ENCODE data around the gene ERF.

ERF gene

DNA sequence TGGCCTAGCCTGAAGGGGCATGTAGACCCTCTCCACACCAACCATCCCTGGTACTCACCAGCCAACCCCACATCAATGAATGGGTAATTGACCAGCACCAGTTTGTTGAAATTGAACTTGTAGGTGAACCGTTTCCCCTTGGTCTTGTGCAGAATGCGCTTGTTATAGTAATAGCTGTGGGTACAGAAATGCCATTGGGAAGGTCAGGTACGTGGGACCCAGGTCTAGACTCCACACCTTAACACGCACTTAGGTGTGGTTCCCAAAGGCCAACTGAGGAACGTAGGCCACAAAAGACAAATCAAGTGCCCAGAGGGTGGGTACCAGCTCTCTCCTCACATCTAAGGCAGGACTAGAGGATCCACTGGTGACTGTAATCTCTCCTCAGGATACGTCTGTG, 5.2 kb downstream of the ERF start:
- peak overlapping the region; percentile 9 for H3K27ac Mint-ChIP-seq
- no peaks in the 10 kb centered on the region for H3K9me3 Mint-ChIP-seq
- H3K4me3 Mint-ChIP-seq: no peak overlapping the region
- DNase-seq: no peak
- no peak for ATAC-seq (replicated peaks)
- H3K36me3 Mint-ChIP-seq: peaks cover 27 to 33% of the 10 kb centered on the region in 2 donors
- H3K4me1 Mint-ChIP-seq: peaks cover 40 to 64% of the 10 kb centered on the region in 2 donors
- no peaks in the 10 kb centered on the region for H3K27me3 Mint-ChIP-seq

DNA sequence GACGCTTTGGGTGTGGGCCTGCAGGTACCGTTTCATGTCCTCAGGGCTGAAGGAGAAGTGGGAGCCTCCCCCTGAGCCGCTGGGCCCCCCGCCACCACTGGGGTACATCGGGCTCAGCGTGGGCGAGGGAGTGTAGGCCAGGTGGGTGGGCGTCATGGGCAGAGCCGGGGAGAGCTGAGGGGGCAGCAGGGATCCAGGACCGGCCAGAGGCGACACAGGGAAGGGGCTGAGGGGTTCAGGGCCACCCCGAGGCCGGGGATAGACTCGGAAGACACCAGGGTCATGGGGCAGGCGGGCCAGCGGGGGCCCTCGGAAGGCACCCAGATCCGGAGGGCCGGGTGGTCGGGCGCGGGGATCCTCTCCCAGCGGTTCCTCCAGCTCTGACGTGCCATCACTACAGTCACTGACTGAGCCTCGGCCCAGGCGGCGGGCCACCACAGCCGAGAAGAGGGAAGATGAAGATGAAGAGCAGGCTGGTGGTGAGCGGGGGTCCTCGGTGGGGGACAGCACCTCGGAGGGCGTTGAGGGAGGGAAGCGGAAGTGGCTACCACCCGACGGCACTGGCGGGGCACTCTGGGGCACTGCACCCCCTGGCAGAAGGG, 5.7 kb downstream of the ERF start:
- no peak overlapping the region for H3K4me3 Mint-ChIP-seq
- H3K9me3 Mint-ChIP-seq: no peaks in the 10 kb centered on the region

GRCh38 chr19:42248270-42249148, 6.4 kb downstream of the ERF start:
- Mint-ChIP-seq H3K9me3 (no peaks in the 10 kb centered on the region), H3K36me3 (peaks cover 27 to 34% of the 10 kb centered on the region in 2 donors), H3K27ac (peak overlapping the region; percentile 31), H3K4me3 (no peak overlapping the region), H3K4me1 (peaks cover 43 to 70% of the 10 kb centered on the region in 2 donors), H3K27me3 (no peaks in the 10 kb centered on the region)
- ATAC-seq (replicated peaks) (no peak), DNase-seq (no peak)

More for the DNA sequence above, 5.7 kb downstream of the ERF start:
- Mint-ChIP-seq H3K4me1 (peaks cover 42 to 70% of the 10 kb centered on the region in 2 donors), H3K36me3 (peaks cover 27 to 34% of the 10 kb centered on the region in 2 donors), H3K27ac (peak overlapping the region; percentile 31), H3K27me3 (no peaks in the 10 kb centered on the region)
- no peak for DNase-seq
- no peak for ATAC-seq (replicated peaks)

- H3K9me3 Mint-ChIP-seq: no peaks in the 10 kb centered on the region
- ATAC-seq (replicated peaks) (no peak), DNase-seq (no peak)
- no peak overlapping the region for H3K27ac Mint-ChIP-seq
- no peak overlapping the region for H3K4me3 Mint-ChIP-seq
- H3K36me3 Mint-ChIP-seq: peaks cover 21 to 32% of the 10 kb centered on the region in 2 donors
- H3K4me1 Mint-ChIP-seq: peaks cover 37 to 69% of the 10 kb centered on the region in 2 donors
- H3K27me3 Mint-ChIP-seq: no peaks in the 10 kb centered on the region
Observed at GRCh38 chr19:42247640-42248199, 7.2 kb downstream of the ERF start.

DNA sequence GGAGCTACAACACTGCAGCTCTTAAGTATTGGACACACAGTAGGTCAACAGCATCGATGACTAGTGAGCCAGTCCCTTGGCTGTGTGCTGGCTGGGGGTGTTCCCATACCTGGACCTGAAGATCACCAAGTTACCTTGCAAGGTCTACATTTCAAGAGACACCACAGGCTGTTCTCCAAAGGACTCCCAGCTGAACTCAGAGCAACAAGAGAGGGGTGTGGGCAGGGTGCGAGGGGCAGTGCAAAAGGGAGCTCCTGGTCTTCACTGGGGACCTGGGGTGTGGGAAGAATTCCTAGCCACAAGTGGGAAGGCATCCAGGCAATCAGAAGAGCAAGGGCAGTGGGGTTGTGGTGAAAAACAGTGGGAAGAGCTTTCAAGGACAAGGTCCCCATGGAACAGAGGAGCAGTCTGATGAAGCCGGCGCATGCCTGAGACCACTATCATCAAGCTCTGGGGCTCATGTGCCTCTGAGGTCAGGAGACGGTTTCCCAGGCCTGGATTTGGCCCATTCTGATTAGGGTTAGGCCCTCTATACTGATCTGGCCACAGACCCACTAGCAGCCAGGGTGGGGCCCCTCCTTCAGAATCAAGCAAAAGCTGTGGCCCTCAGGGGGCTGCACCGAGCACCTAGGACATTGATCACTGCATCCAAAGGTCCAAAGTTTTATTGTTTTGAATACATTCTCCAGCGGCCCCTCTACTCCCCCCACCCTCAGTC, 7.8 kb downstream of the ERF start:
- no peak overlapping the region for H3K27ac Mint-ChIP-seq
- H3K36me3 Mint-ChIP-seq: peaks cover 20 to 30% of the 10 kb centered on the region in 2 donors

DNA sequence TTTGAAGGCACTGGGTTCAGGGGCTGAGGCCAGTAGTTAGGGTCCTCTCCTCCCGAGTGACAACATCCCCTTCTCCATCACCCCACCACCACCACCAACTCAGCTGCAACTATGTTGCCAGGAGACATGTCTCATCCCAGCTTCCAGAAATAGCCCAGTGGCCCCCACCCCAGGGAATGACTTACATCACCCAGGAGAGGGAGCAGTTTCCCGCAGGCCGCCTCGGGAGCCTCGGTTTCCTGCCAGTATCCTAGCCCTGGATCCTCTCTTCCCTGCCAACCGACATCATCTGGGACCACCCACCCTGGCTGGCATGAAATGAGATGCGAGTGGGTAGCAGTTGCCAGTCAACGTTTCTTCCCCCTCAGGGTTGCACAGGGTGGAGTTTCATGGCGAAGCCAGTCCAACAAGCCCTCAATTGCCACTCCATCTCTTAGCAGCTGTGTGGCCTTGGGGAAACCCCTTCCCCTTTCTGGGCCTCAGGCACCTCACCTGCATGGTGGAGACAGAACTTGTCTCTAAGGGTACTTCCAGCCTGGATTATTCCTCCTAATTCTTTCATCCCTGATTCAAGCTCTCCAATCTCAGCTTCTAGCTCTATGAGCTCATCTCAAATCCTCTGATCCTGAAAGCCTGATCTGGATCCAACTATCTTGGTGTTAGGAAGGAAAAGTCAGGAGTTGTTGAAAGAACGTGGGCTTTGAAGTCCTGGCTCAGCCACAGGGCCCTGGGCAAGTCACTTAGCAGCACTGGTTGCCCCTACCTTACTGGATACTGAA, 8.6 kb downstream of the ERF start:
- Mint-ChIP-seq H3K9me3 (no peaks in the 10 kb centered on the region), H3K4me3 (no peak overlapping the region), H3K27ac (no peak overlapping the region), H3K36me3 (peaks cover 20 to 24% of the 10 kb centered on the region in 2 donors), H3K4me1 (peaks cover 25 to 55% of the 10 kb centered on the region in 2 donors), H3K27me3 (no peaks in the 10 kb centered on the region)
- DNase-seq: no peak
- ATAC-seq (replicated peaks): no peak

More for the DNA sequence above, 7.8 kb downstream of the ERF start:
- no peaks in the 10 kb centered on the region for H3K9me3 Mint-ChIP-seq
- peaks cover 31 to 62% of the 10 kb centered on the region in 2 donors for H3K4me1 Mint-ChIP-seq
- ATAC-seq (replicated peaks) (no peak), DNase-seq (no peak)
- H3K27me3 Mint-ChIP-seq: no peaks in the 10 kb centered on the region
- H3K4me3 Mint-ChIP-seq: no peak overlapping the region

- no peaks in the 10 kb centered on the region for H3K27me3 Mint-ChIP-seq
- H3K4me3 Mint-ChIP-seq: peak overlapping the region; percentile 84 to 85
- no peak for DNase-seq
- H3K9me3 Mint-ChIP-seq: no peaks in the 10 kb centered on the region
- ATAC-seq (replicated peaks): no peak
- H3K36me3 Mint-ChIP-seq: peaks cover 20 to 27% of the 10 kb centered on the region in 2 donors
- peaks cover 25 to 49% of the 10 kb centered on the region in 2 donors for H3K4me1 Mint-ChIP-seq
- H3K27ac Mint-ChIP-seq: peak overlapping the region; percentile 94
Observed at GRCh38 chr19:42245231-42245630, 9.7 kb downstream of the ERF start.

GRCh38 chr19:42244347-42245220, 10.3 kb downstream of the ERF start:
- Mint-ChIP-seq H3K9me3 (no peaks in the 10 kb centered on the region), H3K27me3 (no peaks in the 10 kb centered on the region), H3K4me3 (peak overlapping the region; percentile 84 to 85), H3K27ac (peak overlapping the region; percentile 94), H3K4me1 (peaks cover 31 to 55% of the 10 kb centered on the region in 2 donors), H3K36me3 (peaks cover 23 to 33% of the 10 kb centered on the region in 2 donors)
- ATAC-seq (replicated peaks) (peak; percentile 50 to 53), DNase-seq (peak; percentile 90)

DNA sequence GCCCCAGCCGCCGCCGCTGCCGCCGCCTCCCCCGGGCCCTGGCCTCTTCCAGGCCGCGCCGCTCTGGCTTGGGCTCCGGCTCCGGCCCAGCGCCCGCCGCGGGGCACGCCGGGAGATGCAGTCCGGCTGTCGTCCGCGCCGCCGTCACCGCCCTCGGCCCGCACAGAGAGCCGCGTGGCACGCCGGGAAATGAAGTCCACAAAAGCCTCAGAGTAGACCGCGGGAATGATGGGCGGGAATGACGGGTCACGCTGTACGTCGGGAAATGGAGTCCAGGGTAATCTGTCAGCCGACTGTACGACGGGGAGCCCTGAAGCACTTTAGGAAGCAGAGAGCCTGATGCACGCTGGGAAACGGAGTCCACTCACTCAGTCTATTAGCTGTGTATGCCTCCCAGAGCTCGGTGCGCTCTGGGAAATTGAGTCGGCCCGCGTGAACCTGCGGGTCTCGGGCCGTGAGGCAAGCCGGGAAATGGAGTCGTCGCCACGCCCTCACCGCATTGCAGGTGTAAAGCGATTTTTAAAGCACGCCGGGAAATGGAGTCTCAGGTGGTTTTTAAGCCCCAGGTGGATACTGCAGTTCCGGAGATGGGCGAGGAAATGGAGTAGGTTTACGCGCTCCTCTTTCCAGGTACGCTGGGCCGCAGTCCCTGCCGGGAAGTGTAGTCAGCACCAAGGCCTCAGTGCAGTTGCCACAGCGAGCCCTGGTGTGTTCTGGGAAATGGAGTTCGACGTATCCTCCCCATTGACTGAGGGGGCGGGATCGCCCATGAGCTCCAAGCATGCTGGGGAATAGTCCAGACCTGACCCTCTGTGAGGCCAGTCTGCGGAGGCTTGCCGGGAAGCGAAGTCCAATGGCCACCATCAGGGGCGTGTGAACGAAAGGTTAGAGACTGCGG, 12.2 kb downstream of the ERF start, which contains the start of gene GSK3A:
Gene GSK3A (minus strand): TSS at position 91 of the 898 bp plus-strand sequence. CDS start 137 bp downstream, outside the sequence.
- peak; percentile 78 to 79 for ATAC-seq (replicated peaks)
- peak; percentile 96 for DNase-seq
- H3K27me3 Mint-ChIP-seq: no peaks in the 10 kb centered on the region
- H3K9me3 Mint-ChIP-seq: no peaks in the 10 kb centered on the region
- peaks cover 17 to 34% of the 10 kb centered on the region in 2 donors for H3K36me3 Mint-ChIP-seq
- H3K4me3 Mint-ChIP-seq: peak within 1 kb of the TSS; percentile 87 to 89
- peaks cover 34 to 54% of the 10 kb centered on the region in 2 donors for H3K4me1 Mint-ChIP-seq
- peak within 1 kb of the TSS; percentile 94 for H3K27ac Mint-ChIP-seq

GRCh38 chr19:42242069-42242511, 12.8 kb downstream of the ERF start:
- H3K9me3 Mint-ChIP-seq: no peaks in the 10 kb centered on the region
- ATAC-seq (replicated peaks) (peak; percentile 0 to 1), DNase-seq (no peak)
- H3K27ac Mint-ChIP-seq: peak overlapping the region; percentile 93
- H3K4me3 Mint-ChIP-seq: peak overlapping the region; percentile 87 to 89
- peaks cover 17 to 34% of the 10 kb centered on the region in 2 donors for H3K36me3 Mint-ChIP-seq
- peaks cover 34 to 54% of the 10 kb centered on the region in 2 donors for H3K4me1 Mint-ChIP-seq
- no peaks in the 10 kb centered on the region for H3K27me3 Mint-ChIP-seq

- DNase-seq: no peak
- Mint-ChIP-seq H3K36me3 (peaks cover 17 to 34% of the 10 kb centered on the region in 2 donors), H3K4me3 (peak overlapping the region; percentile 87 to 89), H3K4me1 (peaks cover 30 to 54% of the 10 kb centered on the region in 2 donors), H3K9me3 (no peaks in the 10 kb centered on the region), H3K27ac (peak overlapping the region; percentile 93), H3K27me3 (no peaks in the 10 kb centered on the region)
- no peak for ATAC-seq (replicated peaks)
Observed at GRCh38 chr19:42241279-42241678, 13.6 kb downstream of the ERF start.
